Measurements from ENCODE around the gene KIF13A.

KIF13A gene

GRCh38 chr6:17910189-17910588 is 77.2 kb downstream of the KIF13A start:
- Histone ChIP-seq H3K27me3 (ENCODE audit: insufficient read depth, poor library complexity, severe bottlenecking) (no peaks in the 10 kb centered on the region), H3K27ac (ENCODE audit: poor library complexity, severe bottlenecking) (no peak overlapping the region), H3K4me3 (ENCODE audit: severe bottlenecking) (no peak overlapping the region), H3K36me3 (ENCODE audit: low read depth) (no peaks in the 10 kb centered on the region; the same call in 1 of the 2 replicates), H3K4me1 (ENCODE audit: insufficient read depth, poor library complexity, severe bottlenecking) (peaks cover 28% of the 10 kb centered on the region), H3K9me3 (ENCODE audit: severe bottlenecking) (no peaks in the 10 kb centered on the region)
- no peak for DNase-seq (ENCODE audit: low spot score)
- TF ChIP-seq, protein P1, sequence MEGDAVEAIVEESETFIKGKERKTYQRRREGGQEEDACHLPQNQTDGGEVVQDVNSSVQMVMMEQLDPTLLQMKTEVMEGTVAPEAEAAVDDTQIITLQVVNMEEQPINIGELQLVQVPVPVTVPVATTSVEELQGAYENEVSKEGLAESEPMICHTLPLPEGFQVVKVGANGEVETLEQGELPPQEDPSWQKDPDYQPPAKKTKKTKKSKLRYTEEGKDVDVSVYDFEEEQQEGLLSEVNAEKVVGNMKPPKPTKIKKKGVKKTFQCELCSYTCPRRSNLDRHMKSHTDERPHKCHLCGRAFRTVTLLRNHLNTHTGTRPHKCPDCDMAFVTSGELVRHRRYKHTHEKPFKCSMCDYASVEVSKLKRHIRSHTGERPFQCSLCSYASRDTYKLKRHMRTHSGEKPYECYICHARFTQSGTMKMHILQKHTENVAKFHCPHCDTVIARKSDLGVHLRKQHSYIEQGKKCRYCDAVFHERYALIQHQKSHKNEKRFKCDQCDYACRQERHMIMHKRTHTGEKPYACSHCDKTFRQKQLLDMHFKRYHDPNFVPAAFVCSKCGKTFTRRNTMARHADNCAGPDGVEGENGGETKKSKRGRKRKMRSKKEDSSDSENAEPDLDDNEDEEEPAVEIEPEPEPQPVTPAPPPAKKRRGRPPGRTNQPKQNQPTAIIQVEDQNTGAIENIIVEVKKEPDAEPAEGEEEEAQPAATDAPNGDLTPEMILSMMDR (IDR thresholded peaks at IDR 0.05; ENCODE audit: poor library complexity, severe bottlenecking) = no peak
- ATAC-seq (ENCODE audit: low read depth) = no peak

GRCh38 chr6:17908831-17909230 is 78.6 kb downstream of the KIF13A start:
- no peaks in the 10 kb centered on the region for H3K27me3 ChIP-seq (ENCODE audit: insufficient read depth, poor library complexity, severe bottlenecking)
- no peak overlapping the region for H3K4me3 ChIP-seq (ENCODE audit: severe bottlenecking)
- no peaks in the 10 kb centered on the region for H3K9me3 ChIP-seq (ENCODE audit: severe bottlenecking)
- peak overlapping the region; percentile 94 for H3K27ac ChIP-seq (ENCODE audit: poor library complexity, severe bottlenecking)
- TF ChIP-seq, protein P1 (IDR thresholded peaks at IDR 0.05; ENCODE audit: poor library complexity, severe bottlenecking) = no peak
- DNase-seq (ENCODE audit: low spot score) (no peak), ATAC-seq (ENCODE audit: low read depth) (no peak)
- peaks cover 32% of the 10 kb centered on the region for H3K4me1 ChIP-seq (ENCODE audit: insufficient read depth, poor library complexity, severe bottlenecking)
- H3K36me3 ChIP-seq (ENCODE audit: low read depth) = no peaks in the 10 kb centered on the region; the same call in 1 of the 2 replicates

DNA sequence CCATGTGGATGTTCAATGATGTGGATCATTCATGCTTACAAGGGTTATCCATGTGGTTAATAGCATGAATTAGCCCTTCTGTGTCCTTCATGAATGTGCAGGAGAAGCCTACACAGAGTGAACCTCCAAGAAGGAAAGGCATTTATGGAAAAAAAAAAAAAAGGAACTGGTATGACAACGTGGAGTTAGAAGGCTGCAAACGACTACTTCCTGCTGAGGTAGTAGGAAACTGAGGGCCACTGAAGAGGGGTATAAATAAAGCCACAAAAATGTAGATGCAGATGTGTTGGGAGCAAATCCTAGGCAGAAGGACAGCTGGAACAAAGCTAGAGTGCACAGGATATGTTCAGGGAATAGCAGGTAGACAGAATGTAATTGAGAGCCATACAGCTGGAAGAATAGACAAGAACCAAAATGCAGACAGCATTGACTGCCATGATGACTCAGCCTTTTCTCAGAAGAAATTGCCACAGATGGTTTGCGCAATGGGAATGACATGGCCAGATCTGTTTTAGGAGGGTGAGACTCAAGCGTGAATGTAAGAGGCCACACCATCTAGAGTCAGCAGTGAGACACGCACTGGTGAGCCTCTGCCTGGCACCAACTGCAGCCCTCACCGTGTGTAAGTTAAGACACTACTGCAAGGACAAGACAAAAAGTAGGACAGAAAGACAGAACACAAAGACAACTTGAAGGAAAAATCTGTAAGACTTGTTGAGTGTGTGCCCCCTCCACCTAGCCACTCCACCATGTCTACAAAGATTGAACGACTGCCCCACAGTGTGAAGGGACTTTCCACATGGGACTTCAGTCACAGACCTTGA is 79.8 kb downstream of the KIF13A start:
- H3K36me3 ChIP-seq (ENCODE audit: low read depth) = no peaks in the 10 kb centered on the region; the same call in 1 of the 2 replicates
- ATAC-seq (ENCODE audit: low read depth) (peak; percentile 99), DNase-seq (ENCODE audit: low spot score) (peak; percentile 88)
- H3K27ac ChIP-seq (ENCODE audit: poor library complexity, severe bottlenecking) = peak overlapping the region; percentile 94
- no peaks in the 10 kb centered on the region for H3K27me3 ChIP-seq (ENCODE audit: insufficient read depth, poor library complexity, severe bottlenecking)
- H3K4me1 ChIP-seq (ENCODE audit: insufficient read depth, poor library complexity, severe bottlenecking) = peaks cover 32% of the 10 kb centered on the region
- no peak overlapping the region for H3K4me3 ChIP-seq (ENCODE audit: severe bottlenecking)
- TF ChIP-seq, protein P1 (IDR thresholded peaks at IDR 0.05; ENCODE audit: poor library complexity, severe bottlenecking) = peak; percentile 61
- no peaks in the 10 kb centered on the region for H3K9me3 ChIP-seq (ENCODE audit: severe bottlenecking)

- Histone ChIP-seq H3K9me3 (ENCODE audit: severe bottlenecking) (no peaks in the 10 kb centered on the region), H3K27ac (ENCODE audit: poor library complexity, severe bottlenecking) (peak overlapping the region; percentile 94), H3K36me3 (ENCODE audit: low read depth) (no peaks in the 10 kb centered on the region; the same call in 1 of the 2 replicates), H3K4me1 (ENCODE audit: insufficient read depth, poor library complexity, severe bottlenecking) (peaks cover 32% of the 10 kb centered on the region), H3K27me3 (ENCODE audit: insufficient read depth, poor library complexity, severe bottlenecking) (no peaks in the 10 kb centered on the region), H3K4me3 (ENCODE audit: severe bottlenecking) (no peak overlapping the region)
- DNase-seq (ENCODE audit: low spot score) (no peak), ATAC-seq (ENCODE audit: low read depth) (peak; percentile 46; the same call in 2 of the 3 replicates)
- TF ChIP-seq, protein P1 (IDR thresholded peaks at IDR 0.05; ENCODE audit: poor library complexity, severe bottlenecking) = no peak
Observed at GRCh38 chr6:17905611-17906592, 81.5 kb downstream of the KIF13A start.
